Keratinocyte (primary cell): ENCODE results near the gene IL21R. TPM values are rescaled to one million over a fixed set of nuclear protein-coding genes. Genes with fewer than 3 reads are reported as not detected.

Experiments
- DNase-seq: peaks from one replicate; pipeline ENCODE4 v3.0.0-alpha.2; 2011; ENCODE audit warnings: low read depth, missing footprints, low spot score
- FAIRE-seq: peaks from 2 replicates; lab custom pipeline; 2011; peaks lifted over from hg19 to GRCh38; lab: Jason Lieb, UNC
- H2AFZ ChIP-seq: 2 replicates; pipeline ENCODE4 v1.6.0; 2012; ENCODE audit warnings: low read length, control low read depth, inconsistent platforms; ENCODE audit not compliant: control insufficient read depth
- H3K27ac ChIP-seq: 2 replicates; pipeline ENCODE4 v1.5.1; 2011; ENCODE audit warnings: low read length; ENCODE audit not compliant: control insufficient read depth, insufficient read depth
- H3K27me3 ChIP-seq: 3 replicates; pipeline ENCODE4 v1.6.0; 2011; ENCODE audit warnings: low read length; ENCODE audit not compliant: control insufficient read depth, insufficient read depth; ENCODE audit errors: extremely low read depth
- H3K36me3 ChIP-seq, 2 experiments: 2 replicates in 1 of 2; 3 replicates in 1 of 2; pipeline ENCODE4 v1.5.1; 2011; ENCODE audit warnings: low read length in 2 of 2, mild to moderate bottlenecking in 1 of 2; ENCODE audit not compliant: control insufficient read depth in 2 of 2, insufficient read depth in 2 of 2; ENCODE audit errors: extremely low read depth in 1 of 2
- H3K4me1 ChIP-seq: 3 replicates; pipeline ENCODE4 v1.5.1; 2011; ENCODE audit warnings: low read length; ENCODE audit not compliant: control insufficient read depth, insufficient read depth; ENCODE audit errors: extremely low read depth
- H3K4me2 ChIP-seq: 3 replicates; pipeline ENCODE4 v1.6.0; 2011; ENCODE audit warnings: low read depth, low read length; ENCODE audit not compliant: control insufficient read depth, insufficient read depth; ENCODE audit errors: extremely low read depth
- H3K4me3 ChIP-seq, 3 experiments: fragments of 200-600 bp in 1 of 3; sonication (generic) in 1 of 3; 2 replicates in 2 of 3; 3 replicates in 1 of 3; pipeline ENCODE4 v1.5.1; 2011 to 2016; ENCODE audit warnings: low read length in 3 of 3, mild to moderate bottlenecking in 3 of 3, control low read depth in 2 of 3, inconsistent platforms in 1 of 3, low read depth in 1 of 3, mixed read lengths in 1 of 3, mixed run types in 1 of 3, moderate library complexity in 1 of 3; ENCODE audit not compliant: control insufficient read depth in 2 of 3, insufficient read depth in 2 of 3; ENCODE audit errors: extremely low read depth in 1 of 3
- H3K79me2 ChIP-seq: 2 replicates; pipeline ENCODE4 v1.6.0; 2012; ENCODE audit warnings: low read length; ENCODE audit not compliant: control insufficient read depth, insufficient read depth
- H3K9ac ChIP-seq: 3 replicates; pipeline ENCODE4 v1.6.0; 2011; ENCODE audit warnings: low read length; ENCODE audit not compliant: control insufficient read depth, insufficient read depth; ENCODE audit errors: extremely low read depth
- H3K9me1 ChIP-seq: 3 replicates; pipeline ENCODE4 v1.6.0; 2011; ENCODE audit warnings: low read length; ENCODE audit not compliant: control insufficient read depth, insufficient read depth; ENCODE audit errors: extremely low read depth
- H3K9me3 ChIP-seq: 2 replicates; pipeline ENCODE4 v1.5.1; 2012; ENCODE audit warnings: low read depth, low read length; ENCODE audit not compliant: control insufficient read depth
- H4K20me1 ChIP-seq: 3 replicates; pipeline ENCODE4 v1.6.0; 2011; ENCODE audit warnings: low read length; ENCODE audit not compliant: control insufficient read depth, insufficient read depth; ENCODE audit errors: extremely low read depth
- CTCF ChIP-seq, 3 experiments: IDR thresholded peaks in 1 of 3; conservative IDR thresholded peaks in 1 of 3; optimal IDR thresholded peaks in 1 of 3; 2 replicates in 2 of 3; 3 replicates in 1 of 3; pipeline versions ENCODE3 to v1.5.1; 2011; ENCODE audit warnings: low read length in 3 of 3, mild to moderate bottlenecking in 3 of 3, moderate library complexity in 2 of 3, control low read depth in 1 of 3, inconsistent platforms in 1 of 3; ENCODE audit not compliant: insufficient read depth in 2 of 3; ENCODE audit errors: extremely low read depth in 1 of 3
- EZH2 ChIP-seq: IDR thresholded peaks from one replicate; pipeline ENCODE4 v1.6.1; 2012; ENCODE audit warnings: inconsistent platforms, mild to moderate bottlenecking, low read length, moderate library complexity
- dilution Hi-C: fragments of 300-500 bp; cut with MboI; formaldehyde crosslinking; loops from one replicate; pipeline ENCODE4 v1.7.0; 2020; ENCODE audit warnings: low sequenced_read_pairs; ENCODE audit not compliant: extremely low pct_ligation_motif_present
- polyA plus RNA-seq, 5 experiments: library from polyadenylated mRNA; depleted of rRNA in 3 of 5; stranded (reverse) in 3 of 5; stranded (forward) in 1 of 5; unstranded in 1 of 5; fragments of >200 nt; gene quantifications; 1 replicate in 1 of 5; 2 replicates in 3 of 5; 3 replicates in 1 of 5; pipeline versions ENCODE4 v1.2.1 to v1.2.3, GENCODE V29; 2011 to 2012; ENCODE audit warnings: missing spikeins in 2 of 5, low read depth in 1 of 5, low replicate concordance in 1 of 5

Gene IL21R
- polyA plus RNA-seq, 1 donor (not counting 4 experiments of a cell fraction or from before 2014, with no cell fraction given): 0.12 TPM

- no peaks in the 10 kb centered on the region for H3K9me3 ChIP-seq
- TF ChIP-seq EZH2: no peak
- TF ChIP-seq CTCF (optimal IDR thresholded peaks at IDR 0.05 in 1 of 3, IDR thresholded peaks at IDR 0.05 in 1 of 3, conservative IDR thresholded peaks at IDR 0.05 in 1 of 3; ENCODE audit: extremely low read depth in 1 of 3, insufficient read depth in 2 of 3, low read length in 3 of 3): no peak
- DNase-seq (no peak), FAIRE-seq (no peak)
- dilution Hi-C loops: no loop called here
- H3K79me2 ChIP-seq: peaks cover 9% of the 10 kb centered on the region
- H3K27me3 ChIP-seq: no peaks in the 10 kb centered on the region
- H3K36me3 ChIP-seq: peaks cover 50 to 66% of the 10 kb centered on the region in 2 experiments
- H3K4me3 ChIP-seq: no peak overlapping the region
- peaks cover 2% of the 10 kb centered on the region for H3K9me1 ChIP-seq
- no peak overlapping the region for H2AFZ ChIP-seq
- H3K9ac ChIP-seq: no peak overlapping the region
- no peaks in the 10 kb centered on the region for H4K20me1 ChIP-seq
- no peak overlapping the region for H3K27ac ChIP-seq
- no peak overlapping the region for H3K4me2 ChIP-seq
- H3K4me1 ChIP-seq: peaks cover 12% of the 10 kb centered on the region
Observed at GRCh38 chr16:27359051-27359450, 42.9 kb upstream of the IL21R start.

- peaks cover 46 to 63% of the 10 kb centered on the region in 2 experiments for H3K36me3 ChIP-seq
- no peak overlapping the region for H3K4me3 ChIP-seq
- FAIRE-seq (no peak), DNase-seq (no peak)
- H2AFZ ChIP-seq: no peak overlapping the region
- no peak for TF ChIP-seq CTCF (optimal IDR thresholded peaks at IDR 0.05 in 1 of 3, IDR thresholded peaks at IDR 0.05 in 1 of 3, conservative IDR thresholded peaks at IDR 0.05 in 1 of 3; ENCODE audit: extremely low read depth in 1 of 3, insufficient read depth in 2 of 3, low read length in 3 of 3)
- no peak for TF ChIP-seq EZH2
- H3K4me2 ChIP-seq: no peak overlapping the region
- H4K20me1 ChIP-seq: peaks cover under 1% of the 10 kb centered on the region
- peaks cover 9% of the 10 kb centered on the region for H3K79me2 ChIP-seq
- dilution Hi-C loops: no loop called here
- peaks cover 18% of the 10 kb centered on the region for H3K4me1 ChIP-seq
- no peaks in the 10 kb centered on the region for H3K27me3 ChIP-seq
- H3K9me1 ChIP-seq: peaks cover 2% of the 10 kb centered on the region
- no peak overlapping the region for H3K9ac ChIP-seq
- H3K9me3 ChIP-seq: no peaks in the 10 kb centered on the region
- no peak overlapping the region for H3K27ac ChIP-seq
Observed at GRCh38 chr16:27359615-27360014, 42.4 kb upstream of the IL21R start.
